ENCODE measurements around the gene BMP8B. TPM values are rescaled to one million over a fixed set of nuclear protein-coding genes. Genes with fewer than 3 reads are reported as not detected.
A peak's percentile ranks its signal among the peaks of the same experiment; 100 is the strongest.
"Not testable (repeated sequence)": the region's sequence is repeated elsewhere in the genome, so short reads cannot be mapped to it uniquely, and the experiment has no call there.

BMP8B gene
- polyA plus RNA-seq, 1 donor, result 8.1 TPM

DNA sequence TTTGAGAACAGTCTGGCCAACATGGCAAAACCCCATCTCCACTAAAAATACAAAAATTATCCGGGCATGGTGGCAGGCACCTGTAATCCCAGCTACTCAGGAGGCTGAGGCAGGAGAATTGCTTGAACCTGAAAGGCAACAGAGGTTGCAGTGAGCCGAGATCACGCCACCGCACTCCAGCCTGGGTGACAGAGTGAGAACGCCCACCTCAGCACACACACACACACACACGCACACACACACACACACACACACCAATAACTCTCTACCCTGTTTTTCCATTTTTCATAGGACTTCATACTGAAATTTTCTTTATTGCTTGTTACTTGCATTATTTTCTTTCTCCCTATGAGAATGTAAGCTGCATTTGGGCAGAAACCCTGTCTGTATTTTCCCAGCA, 39.6 kb upstream of the BMP8B start:
- H3K36me3 ChIP-seq (ENCODE audit: control insufficient read depth, insufficient read depth, low read length); H3K27ac ChIP-seq (ENCODE audit: low read length); H3K27me3 ChIP-seq (ENCODE audit: control insufficient read depth, insufficient read depth, low read length); H3K9me3 ChIP-seq (ENCODE audit: control insufficient read depth, low read depth, low read length); DNase-seq; H3K4me3 ChIP-seq (ENCODE audit: low read length): not testable (repeated sequence)
- WGBS (ENCODE audit: insufficient coverage, low lambda C conversion rate), result no CpG with 5 or more reads among the region's 6 CpGs
- peaks cover 28% of the 10 kb centered on the region for H3K4me1 ChIP-seq (ENCODE audit: control insufficient read depth, insufficient read depth, low read length)

DNA sequence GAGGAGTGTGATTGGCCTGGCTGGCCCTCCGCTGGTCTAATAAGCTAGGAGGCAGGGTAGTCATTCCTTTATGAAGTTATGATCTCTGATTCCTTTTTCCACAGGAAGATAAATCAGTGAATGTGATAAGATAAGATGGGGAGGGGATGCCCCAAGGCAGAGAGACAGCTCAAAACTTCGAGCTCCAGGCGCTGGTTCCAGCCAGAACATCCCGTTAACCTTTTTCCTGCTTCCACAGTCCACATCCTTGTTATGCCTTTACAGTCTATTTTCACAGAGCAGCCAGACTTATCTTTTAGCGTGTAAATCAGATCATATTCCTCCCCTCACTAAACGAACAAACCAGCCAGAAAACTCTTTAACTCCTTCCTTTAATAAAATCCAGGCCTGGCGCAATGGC, 38.5 kb upstream of the BMP8B start:
- Histone ChIP-seq H3K4me1 (ENCODE audit: control insufficient read depth, insufficient read depth, low read length) (peaks cover 28% of the 10 kb centered on the region), H3K36me3 (ENCODE audit: control insufficient read depth, insufficient read depth, low read length) (no peaks in the 10 kb centered on the region), H3K27ac (ENCODE audit: low read length) (peak overlapping the region; percentile 37), H3K4me3 (ENCODE audit: low read length) (no peak overlapping the region), H3K9me3 (ENCODE audit: control insufficient read depth, low read depth, low read length) (no peaks in the 10 kb centered on the region), H3K27me3 (ENCODE audit: control insufficient read depth, insufficient read depth, low read length) (no peaks in the 10 kb centered on the region)
- DNase-seq, result peak in 1 of 2 donors; percentile 52
- 43% methylated on average over 1 of the region's 7 CpGs for WGBS (ENCODE audit: insufficient coverage, low lambda C conversion rate)

GRCh38 chr1:39826583-39826982, 37.9 kb upstream of the BMP8B start:
- WGBS (ENCODE audit: insufficient coverage, low lambda C conversion rate), result 45% methylated on average over 4 of the region's 6 CpGs

GRCh38 chr1:39825432-39825941, 36.8 kb upstream of the BMP8B start:
- Histone ChIP-seq H3K27me3 (ENCODE audit: control insufficient read depth, insufficient read depth, low read length) (no peaks in the 10 kb centered on the region), H3K9me3 (ENCODE audit: control insufficient read depth, low read depth, low read length) (no peaks in the 10 kb centered on the region), H3K4me1 (ENCODE audit: control insufficient read depth, insufficient read depth, low read length) (peaks cover 28% of the 10 kb centered on the region), H3K4me3 (ENCODE audit: low read length) (no peak overlapping the region), H3K27ac (ENCODE audit: low read length) (peak overlapping the region; percentile 57), H3K36me3 (ENCODE audit: control insufficient read depth, insufficient read depth, low read length) (no peaks in the 10 kb centered on the region)
- WGBS (ENCODE audit: insufficient coverage, low lambda C conversion rate), result 20% methylated on average over 1 of the region's 7 CpGs
- DNase-seq, result peak; percentile 69 to 86

More at GRCh38 chr1:39826583-39826982, 37.9 kb upstream of the BMP8B start:
- H3K4me1 ChIP-seq (ENCODE audit: control insufficient read depth, insufficient read depth, low read length), result peaks cover 28% of the 10 kb centered on the region
- peak; percentile 35 to 56 for DNase-seq
- H3K27ac ChIP-seq (ENCODE audit: low read length), result peak overlapping the region; percentile 37
- no peaks in the 10 kb centered on the region for H3K36me3 ChIP-seq (ENCODE audit: control insufficient read depth, insufficient read depth, low read length)
- H3K4me3 ChIP-seq (ENCODE audit: low read length), result no peak overlapping the region
- no peaks in the 10 kb centered on the region for H3K27me3 ChIP-seq (ENCODE audit: control insufficient read depth, insufficient read depth, low read length)
- no peaks in the 10 kb centered on the region for H3K9me3 ChIP-seq (ENCODE audit: control insufficient read depth, low read depth, low read length)

DNA sequence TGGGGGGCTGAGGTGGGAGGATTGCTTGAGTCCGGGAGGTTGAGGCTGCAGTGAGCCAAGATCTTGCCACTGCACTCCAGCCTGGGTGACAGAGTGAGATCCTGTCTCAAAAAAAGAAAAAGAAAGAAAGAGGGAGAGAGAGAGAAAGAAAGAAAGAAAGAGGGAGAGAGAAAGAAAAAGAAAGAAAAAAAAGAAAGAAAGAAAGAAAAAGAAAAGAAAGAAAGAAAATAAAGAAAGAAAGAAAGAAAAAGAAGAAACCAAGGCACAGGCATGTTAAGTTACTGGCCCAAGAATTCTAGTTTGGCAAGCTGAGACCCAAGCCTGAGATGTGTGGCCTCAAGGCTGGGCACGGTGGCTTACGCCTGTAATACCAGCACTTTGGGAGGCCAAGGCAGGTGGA, 34.8 kb upstream of the BMP8B start:
- peaks cover 28% of the 10 kb centered on the region for H3K4me1 ChIP-seq (ENCODE audit: control insufficient read depth, insufficient read depth, low read length)

DNA sequence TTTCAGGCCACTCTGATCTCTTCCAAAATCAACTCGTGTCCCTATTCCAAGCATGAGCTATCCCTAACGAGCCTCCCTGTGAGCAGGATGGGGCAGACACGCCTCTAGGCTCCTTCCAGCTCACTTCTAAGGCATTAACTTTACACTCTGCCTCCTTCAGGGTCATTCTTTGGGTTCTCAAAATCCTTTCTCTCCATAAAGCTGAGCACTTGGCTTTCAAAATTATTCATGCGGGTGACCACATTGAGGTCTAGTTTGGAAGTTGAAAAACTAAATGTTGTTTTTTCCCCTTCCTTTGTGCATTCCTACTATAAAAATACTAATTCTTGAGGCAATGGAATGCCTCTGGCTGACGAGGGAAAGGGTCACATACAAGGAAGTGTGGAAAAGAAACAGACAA, 33.5 kb upstream of the BMP8B start:
- Histone ChIP-seq H3K27ac (ENCODE audit: low read length) (no peak overlapping the region), H3K36me3 (ENCODE audit: control insufficient read depth, insufficient read depth, low read length) (no peaks in the 10 kb centered on the region), H3K4me1 (ENCODE audit: control insufficient read depth, insufficient read depth, low read length) (peaks cover 25% of the 10 kb centered on the region), H3K9me3 (ENCODE audit: control insufficient read depth, low read depth, low read length) (no peaks in the 10 kb centered on the region), H3K4me3 (ENCODE audit: low read length) (no peak overlapping the region), H3K27me3 (ENCODE audit: control insufficient read depth, insufficient read depth, low read length) (no peaks in the 10 kb centered on the region)
- no peak for DNase-seq
- 61% methylated on average over 2 of the region's 5 CpGs for WGBS (ENCODE audit: insufficient coverage, low lambda C conversion rate)

More for the DNA sequence above, 34.8 kb upstream of the BMP8B start:
- not testable (repeated sequence) for H3K27me3 ChIP-seq (ENCODE audit: control insufficient read depth, insufficient read depth, low read length); H3K27ac ChIP-seq (ENCODE audit: low read length); H3K36me3 ChIP-seq (ENCODE audit: control insufficient read depth, insufficient read depth, low read length); DNase-seq; H3K4me3 ChIP-seq (ENCODE audit: low read length); H3K9me3 ChIP-seq (ENCODE audit: control insufficient read depth, low read depth, low read length)
- WGBS (ENCODE audit: insufficient coverage, low lambda C conversion rate), result 100% methylated on average over 1 of the region's 3 CpGs

DNA sequence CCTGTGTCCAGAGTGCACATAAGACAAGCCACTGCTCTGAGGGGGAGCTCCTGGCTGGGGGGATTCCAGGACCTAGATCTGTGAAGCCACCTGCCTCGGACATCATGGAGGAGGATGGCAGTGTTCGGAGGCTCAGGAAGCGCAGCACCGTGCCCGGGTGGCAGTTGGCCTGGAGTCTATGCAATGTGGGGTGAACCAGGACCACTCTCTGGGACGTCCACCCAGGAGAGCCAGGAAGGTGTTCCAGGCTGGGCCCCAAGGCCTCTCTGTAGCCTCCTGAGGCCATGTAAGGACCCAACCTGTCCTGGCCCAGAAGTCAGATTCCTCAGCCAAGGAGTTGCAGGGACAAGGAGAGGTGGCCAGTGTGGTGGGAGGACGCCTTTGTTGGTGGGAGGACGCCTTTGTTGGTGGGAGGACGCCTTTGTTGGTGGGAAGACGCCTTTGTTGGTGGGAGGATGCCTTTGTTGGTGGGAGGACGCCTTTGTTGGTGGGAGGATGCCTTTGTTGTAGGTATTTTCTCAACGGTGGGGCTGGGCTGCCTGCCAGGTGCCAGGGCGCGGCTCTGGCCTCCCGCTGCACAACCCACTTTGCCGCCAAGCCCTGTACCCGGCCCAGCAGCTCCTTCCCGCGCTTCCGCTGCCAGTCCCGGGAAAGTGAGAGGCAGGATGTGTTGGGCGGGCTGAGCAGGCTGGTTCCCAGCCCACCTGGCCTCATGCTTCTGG, 30.6 kb upstream of the BMP8B start:
- Histone ChIP-seq H3K9me3 (ENCODE audit: control insufficient read depth, low read depth, low read length) (no peaks in the 10 kb centered on the region), H3K27ac (ENCODE audit: low read length) (no peak overlapping the region), H3K36me3 (ENCODE audit: control insufficient read depth, insufficient read depth, low read length) (no peaks in the 10 kb centered on the region), H3K4me3 (ENCODE audit: low read length) (no peak overlapping the region), H3K27me3 (ENCODE audit: control insufficient read depth, insufficient read depth, low read length) (no peaks in the 10 kb centered on the region), H3K4me1 (ENCODE audit: control insufficient read depth, insufficient read depth, low read length) (no peaks in the 10 kb centered on the region)
- WGBS (ENCODE audit: insufficient coverage, low lambda C conversion rate), result no CpG with 5 or more reads among the region's 22 CpGs
- no peak for DNase-seq

- no CpG with 5 or more reads among the region's 2 CpGs for WGBS (ENCODE audit: insufficient coverage, low lambda C conversion rate)
- DNase-seq, result peak in 1 of 2 donors; percentile 14
These were observed 29.8 kb upstream of the BMP8B start for GRCh38 chr1:39818482-39818881.

DNA sequence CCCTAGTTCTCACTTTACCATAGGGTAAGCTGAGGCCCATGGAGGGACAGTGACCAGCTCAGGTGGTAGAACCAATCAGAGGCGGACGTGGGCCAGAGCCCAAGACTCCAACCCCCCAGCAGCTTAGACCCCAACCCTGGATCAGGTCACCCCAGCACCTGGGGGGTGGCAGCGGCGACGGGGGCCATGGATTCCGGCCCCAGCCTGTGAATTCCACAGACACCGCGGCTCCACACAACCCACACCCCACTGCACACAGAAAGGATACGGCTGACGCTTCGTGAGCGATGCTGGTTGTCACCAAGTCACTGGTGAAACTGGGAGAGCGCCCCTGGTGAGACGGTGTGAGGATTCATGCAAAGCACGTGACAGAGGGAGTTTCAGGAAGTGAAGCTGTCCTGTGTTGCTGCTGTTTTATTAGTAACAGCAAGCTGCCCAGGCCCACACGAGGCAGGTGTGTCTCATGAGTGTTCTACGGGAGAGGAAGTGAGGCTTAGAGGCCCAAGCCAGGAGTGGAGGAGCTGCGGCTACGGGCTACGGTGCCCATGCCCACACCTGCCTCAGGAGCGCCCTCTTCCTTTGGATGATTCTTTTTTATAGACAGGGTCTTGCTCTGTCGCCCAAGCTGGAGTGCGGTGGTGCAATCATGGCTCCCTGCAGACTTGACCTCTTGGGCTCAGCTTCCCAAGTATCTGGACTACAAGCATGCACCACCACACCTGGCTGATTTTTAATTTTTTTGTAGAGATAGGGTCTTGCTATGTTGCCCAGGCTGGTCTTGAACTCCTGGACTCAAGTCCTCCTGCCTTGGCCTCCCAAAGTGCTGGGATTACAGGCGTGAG, 28.6 kb upstream of the BMP8B start:
- not testable (repeated sequence) for H3K27me3 ChIP-seq (ENCODE audit: control insufficient read depth, insufficient read depth, low read length); H3K9me3 ChIP-seq (ENCODE audit: control insufficient read depth, low read depth, low read length); H3K4me1 ChIP-seq (ENCODE audit: control insufficient read depth, insufficient read depth, low read length); H3K36me3 ChIP-seq (ENCODE audit: control insufficient read depth, insufficient read depth, low read length); H3K4me3 ChIP-seq (ENCODE audit: low read length)
- no CpG with 5 or more reads among the region's 24 CpGs for WGBS (ENCODE audit: insufficient coverage, low lambda C conversion rate)
- H3K27ac ChIP-seq (ENCODE audit: low read length), result peak overlapping the region; percentile 22
- peak; percentile 75 to 79 for DNase-seq

More at GRCh38 chr1:39818482-39818881, 29.8 kb upstream of the BMP8B start:
- no peaks in the 10 kb centered on the region for H3K9me3 ChIP-seq (ENCODE audit: control insufficient read depth, low read depth, low read length)
- H3K27me3 ChIP-seq (ENCODE audit: control insufficient read depth, insufficient read depth, low read length), result no peaks in the 10 kb centered on the region
- H3K27ac ChIP-seq (ENCODE audit: low read length), result no peak overlapping the region
- H3K36me3 ChIP-seq (ENCODE audit: control insufficient read depth, insufficient read depth, low read length), result no peaks in the 10 kb centered on the region
- no peak overlapping the region for H3K4me3 ChIP-seq (ENCODE audit: low read length)
- H3K4me1 ChIP-seq (ENCODE audit: control insufficient read depth, insufficient read depth, low read length), result no peaks in the 10 kb centered on the region

GRCh38 chr1:39816415-39817090, 27.9 kb upstream of the BMP8B start:
- no peak overlapping the region for H3K4me3 ChIP-seq (ENCODE audit: low read length)
- H3K27ac ChIP-seq (ENCODE audit: low read length), result no peak overlapping the region
- H3K9me3 ChIP-seq (ENCODE audit: control insufficient read depth, low read depth, low read length), result no peaks in the 10 kb centered on the region
- no peaks in the 10 kb centered on the region for H3K27me3 ChIP-seq (ENCODE audit: control insufficient read depth, insufficient read depth, low read length)
- no peaks in the 10 kb centered on the region for H3K36me3 ChIP-seq (ENCODE audit: control insufficient read depth, insufficient read depth, low read length)
- peak; percentile 54 to 57 for DNase-seq
- no peaks in the 10 kb centered on the region for H3K4me1 ChIP-seq (ENCODE audit: control insufficient read depth, insufficient read depth, low read length)
- WGBS (ENCODE audit: insufficient coverage, low lambda C conversion rate), result no CpG with 5 or more reads among the region's 11 CpGs
